SU-DHL-6 (cell line): ENCODE data around the gene SH3BGR.

ENCODE experiments used
- H2AFZ ChIP-seq: fragments of 200-600 bp; sonication (generic); 2 replicates; pipeline ENCODE4 v1.6.1; 2014; ENCODE audit warnings: low read depth, mild to moderate bottlenecking, moderate library complexity, mixed read lengths, antibody characterized with exemption, low read length; ENCODE audit not compliant: severe bottlenecking
- H3F3A ChIP-seq: fragments of 200-600 bp; shearing (Covaris generic); 2 replicates; pipeline ENCODE4 v1.6.0; 2016; ENCODE audit warnings: antibody characterized with exemption, mild to moderate bottlenecking; ENCODE audit not compliant: insufficient read depth
- H3K27ac ChIP-seq: fragments of 200-600 bp; sonication (generic); 2 replicates; pipeline ENCODE4 v1.5.1; 2016; ENCODE audit warnings: low read depth, mild to moderate bottlenecking, low read length, moderate library complexity, mixed read lengths
- H3K27me3 ChIP-seq: fragments of 200-600 bp; sonication (generic), shearing (Covaris generic); 2 replicates; pipeline ENCODE4 v1.6.0; 2014; ENCODE audit warnings: mild to moderate bottlenecking, low read length
- H3K36me3 ChIP-seq: fragments of 200-600 bp; sonication (generic); 2 replicates; pipeline ENCODE4 v1.6.1; 2014; ENCODE audit warnings: mild to moderate bottlenecking, low read length, mixed read lengths
- H3K4me2 ChIP-seq: fragments of 300-600, 200-600 bp; shearing (Covaris generic), sonication (generic); 2 replicates; pipeline ENCODE4 v1.6.0; 2014; ENCODE audit warnings: low read length, low read depth, mild to moderate bottlenecking; ENCODE audit not compliant: poor library complexity, severe bottlenecking
- H3K4me3 ChIP-seq: fragments of 200-600 bp; sonication (generic); 2 replicates; pipeline ENCODE4 v1.5.1; 2014; ENCODE audit warnings: antibody characterized with exemption, low read length, mild to moderate bottlenecking, mixed read lengths; ENCODE audit not compliant: insufficient read depth, poor library complexity, severe bottlenecking
- H3K79me2 ChIP-seq: fragments of 200-600 bp; sonication (generic); 2 replicates; pipeline ENCODE4 v1.6.1; 2014; ENCODE audit warnings: mild to moderate bottlenecking, low read length, moderate library complexity; ENCODE audit not compliant: insufficient read depth
- H3K9ac ChIP-seq: fragments of 200-600 bp; sonication (generic); 2 replicates; pipeline ENCODE4 v1.7.0; 2014; ENCODE audit warnings: mild to moderate bottlenecking, low read length
- H3K9me2 ChIP-seq: fragments of 200-600 bp; sonication (generic); replicated peaks from 2 replicates; pipeline ENCODE4 v1.6.1; 2014; ENCODE audit warnings: low read length; ENCODE audit not compliant: insufficient read depth
- H3K9me3 ChIP-seq: fragments of 200-600 bp; sonication (generic); 2 replicates; pipeline ENCODE4 v1.6.1; 2014; ENCODE audit warnings: low read length, mixed read lengths; ENCODE audit not compliant: insufficient read depth
- H4K20me1 ChIP-seq: fragments of 200-600 bp; sonication (generic); 2 replicates; pipeline ENCODE4 v1.6.1; 2014; ENCODE audit warnings: low read depth, mild to moderate bottlenecking, antibody characterized with exemption, low read length, moderate library complexity, mixed read lengths
- CTCF ChIP-seq: fragments of 200-600 bp; sonication (generic); IDR thresholded peaks from one replicate; pipeline ENCODE4 v1.5.1; 2017; ENCODE audit warnings: antibody characterized with exemption, mild to moderate bottlenecking, low read length, moderate library complexity; ENCODE audit not compliant: insufficient read depth, poor library complexity, severe bottlenecking
- EZH2phosphoT487 ChIP-seq: fragments of 200-600 bp; sonication (generic), shearing (Covaris generic); conservative IDR thresholded peaks from 2 replicates; pipeline ENCODE4 v1.6.1; 2018; ENCODE audit warnings: mild to moderate bottlenecking, antibody characterized with exemption, low read length, moderate library complexity, mixed read lengths

Gene SH3BGR

GRCh38 chr21:39525601-39526000 lies 73.8 kb downstream of the SH3BGR start:
- no peak overlapping the region for H3K4me2 ChIP-seq
- H3K9me2 ChIP-seq: no peaks in the 10 kb centered on the region
- no peak overlapping the region for H3K27ac ChIP-seq
- no peaks in the 10 kb centered on the region for H3K27me3 ChIP-seq
- H3K36me3 ChIP-seq: no peaks in the 10 kb centered on the region
- H3K4me3 ChIP-seq: no peak overlapping the region
- no peaks in the 10 kb centered on the region for H3K79me2 ChIP-seq
- no peaks in the 10 kb centered on the region for H3F3A ChIP-seq
- no peaks in the 10 kb centered on the region for H3K9me3 ChIP-seq
- H2AFZ ChIP-seq: no peak overlapping the region
- no peak overlapping the region for H3K9ac ChIP-seq
- TF ChIP-seq CTCF: no peak
- no peak for TF ChIP-seq EZH2phosphoT487
- no peaks in the 10 kb centered on the region for H4K20me1 ChIP-seq

DNA sequence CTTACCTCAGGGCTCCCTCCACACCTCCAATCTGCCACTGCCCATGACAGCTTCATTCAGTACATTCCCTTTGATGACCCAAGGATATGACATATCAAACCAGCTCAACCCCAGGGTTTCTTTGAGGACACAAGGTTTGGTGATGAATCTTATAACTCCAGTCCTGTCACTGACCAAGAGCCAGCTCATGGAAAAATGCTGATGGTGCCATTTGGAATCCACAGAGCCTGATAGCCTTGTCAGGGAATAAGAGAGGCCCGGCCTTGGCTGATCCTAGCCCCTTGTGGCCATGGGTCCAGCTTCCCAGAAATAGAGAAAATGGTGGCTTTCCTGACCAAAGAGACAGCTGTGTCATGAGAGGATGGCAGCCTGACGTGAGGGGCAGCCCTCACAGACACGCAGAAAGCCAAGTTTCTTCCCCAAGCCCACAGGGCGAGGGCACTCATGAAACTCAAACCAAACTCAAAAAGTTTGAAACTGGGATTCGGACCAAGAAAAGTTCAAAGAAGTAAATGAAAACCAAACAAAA lies 75.4 kb downstream of the SH3BGR start:
- Histone ChIP-seq H3K27ac (no peak overlapping the region), H4K20me1 (no peaks in the 10 kb centered on the region), H2AFZ (no peak overlapping the region), H3K4me2 (no peak overlapping the region), H3K4me3 (no peak overlapping the region), H3K27me3 (no peaks in the 10 kb centered on the region), H3K9ac (no peak overlapping the region), H3K79me2 (no peaks in the 10 kb centered on the region), H3F3A (no peaks in the 10 kb centered on the region), H3K36me3 (no peaks in the 10 kb centered on the region), H3K9me2 (no peaks in the 10 kb centered on the region), H3K9me3 (no peaks in the 10 kb centered on the region)
- TF ChIP-seq CTCF: no peak
- no peak for TF ChIP-seq EZH2phosphoT487

GRCh38 chr21:39527664-39528381 lies 76.1 kb downstream of the SH3BGR start:
- H3F3A ChIP-seq: no peaks in the 10 kb centered on the region
- no peaks in the 10 kb centered on the region for H4K20me1 ChIP-seq
- no peak overlapping the region for H3K4me2 ChIP-seq
- no peaks in the 10 kb centered on the region for H3K9me3 ChIP-seq
- H3K27me3 ChIP-seq: no peaks in the 10 kb centered on the region
- no peak overlapping the region for H3K4me3 ChIP-seq
- H3K9ac ChIP-seq: no peak overlapping the region
- no peak overlapping the region for H2AFZ ChIP-seq
- H3K36me3 ChIP-seq: no peaks in the 10 kb centered on the region
- no peak overlapping the region for H3K27ac ChIP-seq
- TF ChIP-seq EZH2phosphoT487: no peak
- no peak for TF ChIP-seq CTCF
- no peaks in the 10 kb centered on the region for H3K9me2 ChIP-seq
- H3K79me2 ChIP-seq: no peaks in the 10 kb centered on the region
